K562 (cell line): ENCODE data around the gene CENPU. TPM values are rescaled to one million over a fixed set of nuclear protein-coding genes. Genes with fewer than 3 reads are reported as not detected.

ENCODE experiments used
- ATAC-seq: fragments of 200-7000 bp; cut with Tn5 transposase; 3 replicates; pipeline ENCODE4 v1.9.1; 2020; ENCODE audit warnings: moderate library complexity
- BruUV-seq: library from RNA; stranded (reverse); fragments of 400-500 nt; replicated peaks from 2 replicates; lab custom pipeline; 2021; lab: Mats Ljungman, UMichigan
- CTCF ChIA-PET: fragments of 300-600 bp; formaldehyde crosslinking; extraction: SDS; loops from one replicate; lab custom pipeline; 2021; ENCODE audit warnings: low intra/inter-chr PET ratio; lab: Yijun Ruan, JAX
- POLR2A ChIA-PET: fragments of 300-600, 350-650 bp; sonication (Branson Sonifier 250); formaldehyde crosslinking; extraction: SDS; loops from one replicate; lab custom pipeline; 2021; ENCODE audit warnings: antibody characterized with exemption, inconsistent platforms; lab: Yijun Ruan, JAX
- DNase-seq, 4 experiments: peaks; one replicate each; pipeline versions ENCODE4 v3.0.0 to v3.0.0-alpha.2; 2011 to 2018; ENCODE audit warnings: low spot score in 3 of 4, mixed read lengths in 3 of 4; ENCODE audit errors: extremely low read depth in 1 of 4
- FAIRE-seq: peaks from 2 replicates; lab custom pipeline; 2011; peaks lifted over from hg19 to GRCh38; lab: Jason Lieb, UNC
- H2AFZ ChIP-seq: 2 replicates; pipeline ENCODE4 v1.6.0; 2011; ENCODE audit warnings: low read depth, low read length, control low read depth, inconsistent platforms
- H3K27ac ChIP-seq: fragments of 200-600 bp; 3 replicates; pipeline ENCODE4 v1.8.0; 2011; ENCODE audit warnings: low read depth, mild to moderate bottlenecking, control low read depth, inconsistent platforms, low read length, moderate library complexity, mixed read lengths; ENCODE audit errors: extremely low read depth
- H3K27me3 ChIP-seq, 2 experiments: fragments of 300-600 bp in 1 of 2; 2 replicates in 1 of 2; 3 replicates in 1 of 2; pipeline versions ENCODE4 v1.6.0 to v1.8.0; 2011; ENCODE audit warnings: inconsistent platforms in 2 of 2, low read length in 2 of 2, mild to moderate bottlenecking in 1 of 2, mixed read lengths in 1 of 2, moderate library complexity in 1 of 2; ENCODE audit not compliant: control insufficient read depth in 2 of 2, insufficient read depth in 2 of 2
- H3K36me3 ChIP-seq: fragments of 300-600 bp; 3 replicates; pipeline ENCODE4 v1.8.0; 2011; ENCODE audit warnings: mild to moderate bottlenecking, low read length, inconsistent platforms; ENCODE audit not compliant: control insufficient read depth, insufficient read depth
- H3K4me1 ChIP-seq, 2 experiments: fragments of 200-600 bp in 1 of 2; replicated peaks in 1 of 2; 2 replicates in 1 of 2; 3 replicates in 1 of 2; pipeline versions ENCODE4 v1.5.1 to v1.8.0; 2011; ENCODE audit warnings: inconsistent platforms in 2 of 2, low read length in 2 of 2, mild to moderate bottlenecking in 1 of 2, mixed read lengths in 1 of 2, moderate library complexity in 1 of 2; ENCODE audit not compliant: control insufficient read depth in 2 of 2, insufficient read depth in 2 of 2
- H3K4me2 ChIP-seq: 2 replicates; pipeline ENCODE4 v1.6.1; 2011; ENCODE audit warnings: low read length, control low read depth, inconsistent platforms, mixed read lengths; ENCODE audit not compliant: insufficient read depth
- H3K4me3 ChIP-seq: fragments of 200-600 bp; sonication (generic), shearing (Covaris generic); 2 replicates; pipeline ENCODE4 v1.5.1; 2016; ENCODE audit warnings: control low read depth, inconsistent platforms
- H3K79me2 ChIP-seq: fragments of 200-600 bp; 3 replicates; pipeline ENCODE4 v1.8.0; 2011; ENCODE audit warnings: low read length, inconsistent platforms; ENCODE audit not compliant: control insufficient read depth, insufficient read depth
- H3K9ac ChIP-seq, 2 experiments: 2 replicates each; pipeline versions ENCODE4 v1.6.0 to v1.6.1; 2011; ENCODE audit warnings: low read depth in 2 of 2, low read length in 2 of 2, control low read depth in 1 of 2, inconsistent platforms in 1 of 2, mild to moderate bottlenecking in 1 of 2, mixed read lengths in 1 of 2; ENCODE audit not compliant: insufficient read depth in 1 of 2
- H3K9me1 ChIP-seq: one replicate; pipeline ENCODE4 v1.6.0; 2011; ENCODE audit warnings: inconsistent platforms, mild to moderate bottlenecking, low read length, moderate library complexity; ENCODE audit not compliant: control insufficient read depth, insufficient read depth
- H3K9me3 ChIP-seq: replicated peaks from 2 replicates; pipeline ENCODE4 v1.5.1; 2011; ENCODE audit warnings: low read depth, low read length, inconsistent platforms; ENCODE audit not compliant: control insufficient read depth, insufficient read depth
- H4K20me1 ChIP-seq: replicated peaks from 2 replicates; pipeline ENCODE4 v1.6.1; 2011; ENCODE audit warnings: low read length, inconsistent platforms, mixed read lengths; ENCODE audit not compliant: control insufficient read depth, insufficient read depth
- CBFA2T2 ChIP-seq: fragments of 450-650 bp; conservative IDR thresholded peaks from 2 replicates; pipeline ENCODE4 v1.6.1; 2017; ENCODE audit warnings: mild to moderate bottlenecking
- CLOCK ChIP-seq: fragments of 250-450 bp; sonication (Bioruptor Pico); IDR thresholded peaks from 2 replicates; pipeline ENCODE4 v1.4.0; 2020; ENCODE audit warnings: mild to moderate bottlenecking, moderate library complexity, borderline replicate concordance
- COPS2 ChIP-seq: fragments of 450-650 bp; conservative IDR thresholded peaks from 2 replicates; pipeline ENCODE4 v1.6.1; 2016; ENCODE audit warnings: mild to moderate bottlenecking, moderate library complexity
- DMBX1 ChIP-seq: fragments of 250-450 bp; sonication (Bioruptor Pico); IDR thresholded peaks from 2 replicates; pipeline ENCODE4 v1.8.0; 2022; ENCODE audit warnings: inconsistent platforms, mild to moderate bottlenecking, moderate library complexity, borderline replicate concordance
- ETS2 ChIP-seq: IDR thresholded peaks from 2 replicates; pipeline ENCODE4 v1.6.1; 2016; ENCODE audit warnings: borderline replicate concordance, missing genetic modification characterization, mild to moderate bottlenecking, moderate library complexity, missing compliant biosample characterization; ENCODE audit not compliant: poor library complexity, severe bottlenecking
- EWSR1 ChIP-seq: fragments of 450-650 bp; IDR thresholded peaks from 2 replicates; pipeline ENCODE4 v1.6.1; 2018; ENCODE audit warnings: borderline replicate concordance, mild to moderate bottlenecking, low read depth, moderate library complexity; ENCODE audit not compliant: partially characterized antibody
- KDM2B ChIP-seq: fragments of 250-450 bp; sonication (Bioruptor Pico); IDR thresholded peaks from 2 replicates; pipeline ENCODE4 v1.8.0; 2021; ENCODE audit warnings: mild to moderate bottlenecking, moderate library complexity
- MAX ChIP-seq: sonication (generic); formaldehyde crosslinking; IDR thresholded peaks from 2 replicates; pipeline ENCODE4 v1.9.0; 2022; ENCODE audit warnings: mild to moderate bottlenecking, missing genetic modification reagents
- MIER1 ChIP-seq: fragments of 450-650 bp; IDR thresholded peaks from 2 replicates; pipeline ENCODE4 v1.6.1; 2016; ENCODE audit warnings: antibody characterized with exemption, mild to moderate bottlenecking, low read depth
- MXI1 ChIP-seq: IDR thresholded peaks from 2 replicates; pipeline ENCODE4 v1.6.1; 2011; ENCODE audit warnings: low read depth, mild to moderate bottlenecking, improper control_type of control experiment, low read length
- NCOR1 ChIP-seq: fragments of 450-650 bp; IDR thresholded peaks from 2 replicates; pipeline ENCODE4 v1.6.1; 2016; ENCODE audit warnings: mild to moderate bottlenecking, moderate library complexity
- PCBP1 ChIP-seq: fragments of 200-400 bp; formaldehyde crosslinking; IDR thresholded peaks from 2 replicates; pipeline ENCODE4 v1.6.1; 2018; ENCODE audit warnings: mild to moderate bottlenecking, low read depth, low read length; ENCODE audit not compliant: poor library complexity, severe bottlenecking
- PKNOX1 ChIP-seq: fragments of 450-650 bp; IDR thresholded peaks from 2 replicates; pipeline ENCODE4 v1.6.1; 2016
- SMAD2 ChIP-seq: fragments of 150-350 bp; IDR thresholded peaks from 2 replicates; pipeline ENCODE4 v1.6.1; 2014; ENCODE audit warnings: low read depth, mild to moderate bottlenecking, low read length
- TFAM ChIP-seq: fragments of 250-450 bp; sonication (Bioruptor Pico); conservative IDR thresholded peaks from 2 replicates; pipeline ENCODE4 v1.5.0; 2021; ENCODE audit warnings: mild to moderate bottlenecking, moderate library complexity
- ZNF165 ChIP-seq: fragments of 250-450 bp; sonication (Bioruptor Pico); IDR thresholded peaks from 2 replicates; pipeline ENCODE4 v1.4.0; 2020; ENCODE audit warnings: borderline replicate concordance
- ZNF175 ChIP-seq: fragments of 200-800 bp; sonication (Bioruptor generic); IDR thresholded peaks from 2 replicates; pipeline ENCODE4 v1.6.1; 2016; ENCODE audit warnings: low read depth, mild to moderate bottlenecking, missing genetic modification characterization, missing compliant biosample characterization
- ZNF282 ChIP-seq: sonication (generic); formaldehyde crosslinking; IDR thresholded peaks from 2 replicates; pipeline ENCODE4 v1.8.1; 2023; ENCODE audit warnings: missing genetic modification reagents
- ZNF655 ChIP-seq: fragments of 250-450 bp; sonication (Bioruptor Pico); IDR thresholded peaks from 2 replicates; pipeline ENCODE4 v1.5.0; 2021
- WGBS: fragments of 100-300 bp; shearing (Covaris generic); methylation state at CpG from one replicate; pipeline ENCODE4 v1.1.6; 2016; ENCODE audit warnings: low coverage, mixed read lengths; ENCODE audit not compliant: insufficient coverage; ENCODE audit errors: missing lambda C conversion rate; 5-methylcytosine and 5-hydroxymethylcytosine counted together
- in situ Hi-C: fragments of 300-500 bp; cut with MboI; formaldehyde crosslinking; loops from 4 replicates; pipeline ENCODE4 v1.15.0; 2018; ENCODE audit warnings: inconsistent platforms, mixed read lengths
- intact Hi-C: fragments of 100-400 bp; cut with micrococcal nuclease; formaldehyde crosslinking; loops from 2 replicates; pipeline ENCODE4 v1.14.2; 2022
- polyA plus RNA-seq, 8 experiments: library from polyadenylated mRNA; depleted of rRNA in 4 of 8; stranded (reverse) in 5 of 8; unstranded in 3 of 8; fragments of >200 nt; fragmentation: Nextera tagmentation in 2 of 8; fragmentation: Illumina TruSeq in 1 of 8; extraction: Ambion mirVana in 2 of 8; extraction: Trizol in 1 of 8; gene quantifications; 2 replicates each; pipeline versions ENCODE4 v1.2.1 to v1.2.3, GENCODE V29; 2011 to 2014; ENCODE audit warnings: inconsistent platforms in 1 of 8, missing spikeins in 1 of 8
- total RNA-seq, 7 experiments: library from RNA; depleted of rRNA in 6 of 7; stranded (reverse); fragments of >200 nt in 6 of 7; fragmentation: Illumina TruSeq in 2 of 7; extraction: Trizol in 2 of 7; gene quantifications; 2 replicates each; pipeline versions ENCODE4 v1.2.1 to v1.2.3, GENCODE V29; 2011 to 2021; ENCODE audit warnings: low replicate concordance in 1 of 7

Gene CENPU
- total and polyA plus RNA-seq, 9 of the 15 experiments (the other 6 are each of a cell fraction or from before 2014, with no cell fraction given): 39.4 to 98.7 (median 84.3) TPM

GRCh38 chr4:184688005-184688404 is 45.9 kb downstream of the CENPU start:
- WGBS: 65% methylated on average over 3 of the region's 3 CpGs
- Histone ChIP-seq H2AFZ (no peak overlapping the region), H3K9ac (no peak overlapping the region), H3K79me2 (no peaks in the 10 kb centered on the region), H3K36me3 (peaks cover 11% of the 10 kb centered on the region; the same call in 2 of the 3 replicates), H3K4me2 (no peak overlapping the region), H3K9me1 (peaks cover 5% of the 10 kb centered on the region), H3K27me3 (no peaks in the 10 kb centered on the region), H3K9me3 (no peaks in the 10 kb centered on the region), H3K27ac (no peak overlapping the region), H4K20me1 (no peaks in the 10 kb centered on the region), H3K4me1 (peaks cover 13% of the 10 kb centered on the region in 2 experiments; a peak in 4 of 5 replicates), H3K4me3 (no peak overlapping the region)
- ChIA-PET CTCF (no interaction called here), POLR2A (interaction anchor here (0.6 kb wide), 1 partner anchor 519 kb away, joined by 4 read pairs; no protein-coding TSS in a partner anchor)
- DNase-seq: no peak
- TF ChIP-seq MIER1 (no peak), ZNF655 (CRISPR knock-in tag) (no peak), PCBP1 (no peak), SMAD2 (no peak), PKNOX1 (no peak), MXI1 (no peak), ZNF282 (CRISPR knock-in tag) (no peak), CLOCK (CRISPR knock-in tag) (no peak), ZNF175 (CRISPR knock-in tag) (no peak), CBFA2T2 (no peak), DMBX1 (CRISPR knock-in tag) (no peak), COPS2 (no peak), ZNF165 (CRISPR knock-in tag) (no peak), MAX (CRISPR knock-in tag) (no peak), KDM2B (no peak), NCOR1 (no peak), ETS2 (tag) (no peak), TFAM (no peak), EWSR1 (no peak)
- ATAC-seq: no peak
- intact Hi-C loops (no loop called here), in situ Hi-C loops (no loop called here)
- FAIRE-seq: no peak
- BruUV-seq: no TSS peak
